Chondrocyte (in vitro differentiated cells): ENCODE data around the gene GRM8. TPM values are rescaled to one million over a fixed set of nuclear protein-coding genes. Genes with fewer than 3 reads are reported as not detected.

Source experiments
- DNase-seq: peaks from one replicate; pipeline ENCODE4 v3.0.0; 2021; ENCODE audit warnings: mixed read lengths, low spot score
- H3K27ac Mint-ChIP-seq: one replicate; pipeline ENCODE4 v1.8.0; 2021; ENCODE audit warnings: mild to moderate bottlenecking, moderate library complexity, mixed read lengths; ENCODE audit not compliant: unreplicated experiment
- H3K27me3 Mint-ChIP-seq: 2 replicates; pipeline ENCODE4 v1.8.0; 2021; ENCODE audit warnings: low read depth, mixed read lengths
- H3K36me3 Mint-ChIP-seq: 2 replicates; pipeline ENCODE4 v1.8.0; 2021; ENCODE audit warnings: low read depth, mixed read lengths
- H3K4me1 Mint-ChIP-seq: 2 replicates; pipeline ENCODE4 v1.8.0; 2021; ENCODE audit warnings: low read depth, mild to moderate bottlenecking, mixed read lengths
- H3K4me3 Mint-ChIP-seq: one replicate; pipeline ENCODE4 v1.8.0; 2021; ENCODE audit warnings: mild to moderate bottlenecking, moderate library complexity, mixed read lengths; ENCODE audit not compliant: unreplicated experiment
- H3K9me3 Mint-ChIP-seq: 2 replicates; pipeline ENCODE4 v1.8.0; 2021; ENCODE audit warnings: low read depth, mixed read lengths
- total RNA-seq: library from RNA; stranded (reverse); gene quantifications from 3 replicates; pipeline ENCODE4 v1.2.1, GENCODE V29; 2021
- TF ChIP-seq, protein P1 (sequence below): fragments of 200-600 bp; sonication (generic); IDR thresholded peaks from 2 replicates; pipeline ENCODE4 v1.5.0; 2021; ENCODE audit warnings: antibody characterized with exemption, mild to moderate bottlenecking, moderate library complexity

The GRM8 gene
- total RNA-seq, 1 donor from 2014 or later = not detected

DNA sequence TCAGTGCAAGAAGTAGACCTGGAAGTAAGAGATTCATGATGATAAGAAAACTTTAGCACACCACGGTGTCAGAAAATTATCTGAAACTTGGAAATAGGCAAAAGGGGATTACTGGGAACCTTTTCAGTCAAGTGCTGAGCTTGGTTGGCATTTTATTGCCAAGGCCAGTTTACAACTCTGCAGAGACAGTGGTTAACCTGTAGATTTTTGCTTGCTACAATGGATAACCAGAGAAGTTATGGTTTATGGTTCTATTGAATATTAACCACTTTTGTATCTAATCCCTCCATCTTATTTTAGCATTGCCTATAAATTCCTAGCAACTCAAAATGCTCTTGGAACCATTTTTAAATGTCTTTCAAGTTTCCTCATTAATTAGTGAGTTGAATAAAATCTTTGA lies 13.3 kb upstream of the GRM8 start:
- TF ChIP-seq, protein P1, sequence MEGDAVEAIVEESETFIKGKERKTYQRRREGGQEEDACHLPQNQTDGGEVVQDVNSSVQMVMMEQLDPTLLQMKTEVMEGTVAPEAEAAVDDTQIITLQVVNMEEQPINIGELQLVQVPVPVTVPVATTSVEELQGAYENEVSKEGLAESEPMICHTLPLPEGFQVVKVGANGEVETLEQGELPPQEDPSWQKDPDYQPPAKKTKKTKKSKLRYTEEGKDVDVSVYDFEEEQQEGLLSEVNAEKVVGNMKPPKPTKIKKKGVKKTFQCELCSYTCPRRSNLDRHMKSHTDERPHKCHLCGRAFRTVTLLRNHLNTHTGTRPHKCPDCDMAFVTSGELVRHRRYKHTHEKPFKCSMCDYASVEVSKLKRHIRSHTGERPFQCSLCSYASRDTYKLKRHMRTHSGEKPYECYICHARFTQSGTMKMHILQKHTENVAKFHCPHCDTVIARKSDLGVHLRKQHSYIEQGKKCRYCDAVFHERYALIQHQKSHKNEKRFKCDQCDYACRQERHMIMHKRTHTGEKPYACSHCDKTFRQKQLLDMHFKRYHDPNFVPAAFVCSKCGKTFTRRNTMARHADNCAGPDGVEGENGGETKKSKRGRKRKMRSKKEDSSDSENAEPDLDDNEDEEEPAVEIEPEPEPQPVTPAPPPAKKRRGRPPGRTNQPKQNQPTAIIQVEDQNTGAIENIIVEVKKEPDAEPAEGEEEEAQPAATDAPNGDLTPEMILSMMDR = no peak
- Mint-ChIP-seq H3K27me3 (peaks cover 51% of the 10 kb centered on the region), H3K4me1 (no peaks in the 10 kb centered on the region), H3K27ac (no peak overlapping the region), H3K9me3 (no peaks in the 10 kb centered on the region), H3K36me3 (no peaks in the 10 kb centered on the region), H3K4me3 (no peak overlapping the region)
- DNase-seq = no peak

- no peak overlapping the region for H3K27ac Mint-ChIP-seq
- H3K4me3 Mint-ChIP-seq = no peak overlapping the region
- H3K27me3 Mint-ChIP-seq = peaks cover 51% of the 10 kb centered on the region
- TF ChIP-seq, protein P1 = no peak
- no peaks in the 10 kb centered on the region for H3K9me3 Mint-ChIP-seq
- no peak for DNase-seq
- no peaks in the 10 kb centered on the region for H3K4me1 Mint-ChIP-seq
- H3K36me3 Mint-ChIP-seq = no peaks in the 10 kb centered on the region
These were observed 11.5 kb upstream of the GRM8 start for GRCh38 chr7:127264219-127264618.

- Mint-ChIP-seq H3K27me3 (peaks cover 61% of the 10 kb centered on the region), H3K4me1 (no peaks in the 10 kb centered on the region), H3K27ac (no peak overlapping the region), H3K4me3 (no peak overlapping the region), H3K36me3 (no peaks in the 10 kb centered on the region), H3K9me3 (no peaks in the 10 kb centered on the region)
- TF ChIP-seq, protein P1 = no peak
- no peak for DNase-seq
These were observed 5.4 kb upstream of the GRM8 start for GRCh38 chr7:127258111-127258510.

- Mint-ChIP-seq H3K27me3 (peaks cover 57% of the 10 kb centered on the region), H3K36me3 (no peaks in the 10 kb centered on the region), H3K4me3 (no peak overlapping the region)
These were observed 4.3 kb upstream of the GRM8 start for GRCh38 chr7:127257086-127257485.

GRCh38 chr7:127256041-127256725 lies 3.4 kb upstream of the GRM8 start:
- no peaks in the 10 kb centered on the region for H3K36me3 Mint-ChIP-seq
- H3K4me3 Mint-ChIP-seq = no peak overlapping the region
- DNase-seq = no peak
- TF ChIP-seq, protein P1 = no peak
- peaks cover 56% of the 10 kb centered on the region for H3K27me3 Mint-ChIP-seq
- H3K9me3 Mint-ChIP-seq = no peaks in the 10 kb centered on the region
- peaks cover 10% of the 10 kb centered on the region for H3K4me1 Mint-ChIP-seq
- H3K27ac Mint-ChIP-seq = no peak overlapping the region

More at GRCh38 chr7:127257086-127257485, 4.3 kb upstream of the GRM8 start:
- Mint-ChIP-seq H3K9me3 (no peaks in the 10 kb centered on the region), H3K4me1 (peaks cover 6% of the 10 kb centered on the region), H3K27ac (no peak overlapping the region)
- TF ChIP-seq, protein P1 = no peak
- DNase-seq = no peak
